ENCODE data around the gene MMP7. TPM values are rescaled to one million over a fixed set of nuclear protein-coding genes. Genes with fewer than 3 reads are reported as not detected.

Gene MMP7
- total RNA-seq, 1 experiment from 2014 or later = 0.34 TPM

DNA sequence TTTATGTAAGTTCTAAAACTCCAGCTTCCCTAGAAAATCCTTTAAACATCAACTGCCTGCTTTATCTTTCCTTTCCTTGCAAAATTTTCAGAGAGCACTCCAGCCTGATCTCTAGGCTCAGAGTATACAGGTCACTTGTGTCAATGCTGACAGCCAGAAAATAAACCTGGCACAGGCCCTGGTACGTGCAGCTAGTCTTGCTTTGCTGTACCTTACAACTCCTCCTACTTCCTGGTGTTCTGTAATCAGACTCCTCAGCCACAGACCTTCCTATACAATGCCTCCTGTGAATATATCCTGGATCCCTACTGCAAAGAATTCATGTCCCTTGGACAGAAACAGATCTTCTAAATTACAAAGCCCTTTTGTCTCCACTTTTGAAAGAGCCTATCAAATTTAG, 53.7 kb downstream of the MMP7 start:
- Histone ChIP-seq H3K4me1 (ENCODE audit: insufficient read depth, low read length, poor library complexity, severe bottlenecking) (peaks cover 19% of the 10 kb centered on the region), H3K36me3 (ENCODE audit: insufficient read depth, low read length, poor library complexity, severe bottlenecking) (no peaks in the 10 kb centered on the region), H3K27ac (ENCODE audit: low read depth, low read length, poor library complexity, severe bottlenecking) (peak overlapping the region; percentile 5), H3K27me3 (replicated peaks; ENCODE audit: insufficient read depth, low read depth, low read length, poor library complexity) (no peaks in the 10 kb centered on the region), H3K4me3 (ENCODE audit: low read depth, low read length, poor library complexity, severe bottlenecking) (no peak overlapping the region), H3K9me3 (ENCODE audit: low read depth, low read length, poor library complexity, severe bottlenecking) (no peaks in the 10 kb centered on the region)
- no peak for DNase-seq (ENCODE audit: low spot score)
- no TSS peak for BruUV-seq (replicated peaks)
- intact Hi-C loops (cut with micrococcal nuclease; ENCODE audit: unreplicated experiment) = no loop called here
- TF ChIP-seq EZH2 (IDR thresholded peaks at IDR 0.05; ENCODE audit: borderline replicate concordance, low read depth, low read length, poor library complexity, severe bottlenecking) = no peak
- TF ChIP-seq, protein P1, sequence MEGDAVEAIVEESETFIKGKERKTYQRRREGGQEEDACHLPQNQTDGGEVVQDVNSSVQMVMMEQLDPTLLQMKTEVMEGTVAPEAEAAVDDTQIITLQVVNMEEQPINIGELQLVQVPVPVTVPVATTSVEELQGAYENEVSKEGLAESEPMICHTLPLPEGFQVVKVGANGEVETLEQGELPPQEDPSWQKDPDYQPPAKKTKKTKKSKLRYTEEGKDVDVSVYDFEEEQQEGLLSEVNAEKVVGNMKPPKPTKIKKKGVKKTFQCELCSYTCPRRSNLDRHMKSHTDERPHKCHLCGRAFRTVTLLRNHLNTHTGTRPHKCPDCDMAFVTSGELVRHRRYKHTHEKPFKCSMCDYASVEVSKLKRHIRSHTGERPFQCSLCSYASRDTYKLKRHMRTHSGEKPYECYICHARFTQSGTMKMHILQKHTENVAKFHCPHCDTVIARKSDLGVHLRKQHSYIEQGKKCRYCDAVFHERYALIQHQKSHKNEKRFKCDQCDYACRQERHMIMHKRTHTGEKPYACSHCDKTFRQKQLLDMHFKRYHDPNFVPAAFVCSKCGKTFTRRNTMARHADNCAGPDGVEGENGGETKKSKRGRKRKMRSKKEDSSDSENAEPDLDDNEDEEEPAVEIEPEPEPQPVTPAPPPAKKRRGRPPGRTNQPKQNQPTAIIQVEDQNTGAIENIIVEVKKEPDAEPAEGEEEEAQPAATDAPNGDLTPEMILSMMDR (conservative IDR thresholded peaks at IDR 0.05; ENCODE audit: low read depth, low read length) = no peak
- ChIA-PET CTCF (no interaction called here), POLR2A (ENCODE audit: low non-redundant PET) (no interaction called here)

- H3K4me1 ChIP-seq (ENCODE audit: insufficient read depth, low read length, poor library complexity, severe bottlenecking) = peaks cover 19% of the 10 kb centered on the region
- no peak for DNase-seq (ENCODE audit: low spot score)
- TF ChIP-seq, protein P1 (conservative IDR thresholded peaks at IDR 0.05; ENCODE audit: low read depth, low read length) = no peak
- no peak for TF ChIP-seq EZH2 (IDR thresholded peaks at IDR 0.05; ENCODE audit: borderline replicate concordance, low read depth, low read length, poor library complexity, severe bottlenecking)
- H3K27me3 ChIP-seq (replicated peaks; ENCODE audit: insufficient read depth, low read depth, low read length, poor library complexity) = no peaks in the 10 kb centered on the region
- BruUV-seq (replicated peaks) = no TSS peak
- H3K36me3 ChIP-seq (ENCODE audit: insufficient read depth, low read length, poor library complexity, severe bottlenecking) = no peaks in the 10 kb centered on the region
- ChIA-PET CTCF (no interaction called here), POLR2A (ENCODE audit: low non-redundant PET) (no interaction called here)
- intact Hi-C loops (cut with micrococcal nuclease; ENCODE audit: unreplicated experiment) = no loop called here
- no peak overlapping the region for H3K4me3 ChIP-seq (ENCODE audit: low read depth, low read length, poor library complexity, severe bottlenecking)
- H3K9me3 ChIP-seq (ENCODE audit: low read depth, low read length, poor library complexity, severe bottlenecking) = no peaks in the 10 kb centered on the region
- H3K27ac ChIP-seq (ENCODE audit: low read depth, low read length, poor library complexity, severe bottlenecking) = peak overlapping the region; percentile 5
These were observed 54.5 kb downstream of the MMP7 start for GRCh38 chr11:102476069-102476468.

DNA sequence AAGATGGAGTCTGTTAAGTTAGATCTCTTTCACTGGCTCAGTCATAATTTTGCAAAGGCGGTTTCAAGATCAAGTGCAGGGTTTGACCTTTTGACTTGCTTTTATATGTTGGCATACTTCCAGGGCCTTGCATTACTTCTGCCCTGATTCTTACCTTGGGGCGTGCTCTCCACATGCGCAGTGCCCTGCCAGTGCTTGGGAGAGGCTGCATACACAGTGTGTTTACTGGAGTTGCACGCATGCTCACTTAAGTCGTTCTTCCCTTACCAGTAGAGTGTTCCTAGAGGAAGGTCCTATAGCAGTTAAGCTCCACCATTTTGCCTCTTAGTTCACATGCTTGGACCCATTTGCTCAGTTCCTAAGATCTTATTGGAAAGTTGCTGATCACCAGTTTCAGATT, 57.0 kb downstream of the MMP7 start:
- Histone ChIP-seq H3K36me3 (ENCODE audit: insufficient read depth, low read length, poor library complexity, severe bottlenecking) (no peaks in the 10 kb centered on the region), H3K27me3 (replicated peaks; ENCODE audit: insufficient read depth, low read depth, low read length, poor library complexity) (no peaks in the 10 kb centered on the region), H3K4me1 (ENCODE audit: insufficient read depth, low read length, poor library complexity, severe bottlenecking) (peaks cover 19% of the 10 kb centered on the region), H3K27ac (ENCODE audit: low read depth, low read length, poor library complexity, severe bottlenecking) (no peak overlapping the region), H3K4me3 (ENCODE audit: low read depth, low read length, poor library complexity, severe bottlenecking) (no peak overlapping the region), H3K9me3 (ENCODE audit: low read depth, low read length, poor library complexity, severe bottlenecking) (no peaks in the 10 kb centered on the region)
- intact Hi-C loops (cut with micrococcal nuclease; ENCODE audit: unreplicated experiment) = no loop called here
- ChIA-PET CTCF (no interaction called here), POLR2A (ENCODE audit: low non-redundant PET) (no interaction called here)
- no peak for DNase-seq (ENCODE audit: low spot score)
- TF ChIP-seq, protein P1 (conservative IDR thresholded peaks at IDR 0.05; ENCODE audit: low read depth, low read length) = no peak
- no peak for TF ChIP-seq EZH2 (IDR thresholded peaks at IDR 0.05; ENCODE audit: borderline replicate concordance, low read depth, low read length, poor library complexity, severe bottlenecking)
- BruUV-seq (replicated peaks) = no TSS peak

Data from A673 (cell line).